ENCODE measurements around the gene PURB.

GRCh38 chr7:44883961-44884620 is 1.2 kb downstream of the PURB start:
- no peak for TF ChIP-seq CTCF (IDR thresholded peaks at IDR 0.05; ENCODE audit: low read length)
- no peak for TF ChIP-seq EZH2 (IDR thresholded peaks at IDR 0.05; ENCODE audit: borderline replicate concordance, low read length)

Measured in OCI-LY1 (cell line).